GM21576 (cell line): ENCODE results near the gene IZUMO4.

ENCODE experiments used
- ATAC-seq: cut with Tn5 transposase; IDR thresholded peaks from one replicate; pipeline ENCODE4 v1.9.1; 2021; ENCODE audit warnings: mild to moderate bottlenecking, moderate library complexity; ENCODE audit not compliant: unreplicated experiment

IZUMO4 gene, protein sequence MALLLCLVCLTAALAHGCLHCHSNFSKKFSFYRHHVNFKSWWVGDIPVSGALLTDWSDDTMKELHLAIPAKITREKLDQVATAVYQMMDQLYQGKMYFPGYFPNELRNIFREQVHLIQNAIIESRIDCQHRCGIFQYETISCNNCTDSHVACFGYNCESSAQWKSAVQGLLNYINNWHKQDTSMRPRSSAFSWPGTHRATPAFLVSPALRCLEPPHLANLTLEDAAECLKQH

DNA sequence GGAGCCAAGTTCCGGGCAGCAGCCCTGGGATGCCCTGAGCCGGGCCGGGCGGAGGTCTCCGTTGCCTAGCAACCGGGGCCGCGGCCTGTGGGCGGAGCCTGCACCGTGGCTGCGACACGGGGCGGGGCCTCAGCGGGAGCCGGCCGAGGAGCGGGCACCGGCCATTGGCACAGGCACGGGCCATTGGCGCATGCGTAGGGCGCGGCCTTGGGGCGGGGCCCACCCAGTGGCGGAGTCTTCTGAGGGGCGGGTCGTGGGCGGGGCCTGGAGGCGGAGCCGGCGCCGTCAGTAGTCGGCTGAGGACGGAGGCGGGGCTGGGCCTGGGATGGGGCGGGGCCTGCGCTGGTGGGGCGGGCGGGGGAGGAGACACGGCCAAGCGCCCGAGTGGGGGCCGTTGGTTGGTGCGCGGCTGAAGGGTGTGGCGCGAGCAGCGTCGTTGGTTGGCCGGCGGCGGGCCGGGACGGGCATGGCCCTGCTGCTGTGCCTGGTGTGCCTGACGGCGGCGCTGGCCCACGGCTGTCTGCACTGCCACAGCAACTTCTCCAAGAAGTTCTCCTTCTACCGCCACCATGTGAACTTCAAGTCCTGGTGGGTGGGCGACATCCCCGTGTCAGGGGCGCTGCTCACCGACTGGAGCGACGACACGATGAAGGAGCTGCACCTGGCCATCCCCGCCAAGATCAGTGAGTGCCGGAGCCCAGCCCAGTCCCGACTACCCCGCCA, at the start of gene IZUMO4:
TSS of gene IZUMO4 (plus strand) at position 436 of the 723 bp plus-strand sequence. CDS start at position 467, 31 bp downstream.
- peak; percentile 58 for ATAC-seq

DNA sequence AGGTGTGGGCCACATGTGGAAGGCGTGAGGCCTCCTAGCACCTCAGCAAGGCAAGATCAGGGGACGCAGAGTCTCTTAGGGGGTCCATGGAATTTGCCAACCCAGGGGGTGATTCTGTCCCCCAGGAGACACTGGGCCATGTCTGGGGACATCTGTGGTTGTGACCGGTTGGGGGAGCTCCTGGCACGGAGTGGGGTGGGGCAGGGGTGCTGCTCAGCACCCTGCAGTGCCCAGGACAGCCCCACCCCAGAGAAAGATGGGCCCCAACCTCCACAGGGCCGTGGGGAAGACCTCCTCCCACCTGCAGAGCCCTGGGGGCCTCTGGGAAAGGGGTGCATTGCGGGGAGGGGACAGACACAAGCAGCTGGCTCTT, 49.7 kb upstream of the IZUMO4 start:
- ATAC-seq: no peak

DNA sequence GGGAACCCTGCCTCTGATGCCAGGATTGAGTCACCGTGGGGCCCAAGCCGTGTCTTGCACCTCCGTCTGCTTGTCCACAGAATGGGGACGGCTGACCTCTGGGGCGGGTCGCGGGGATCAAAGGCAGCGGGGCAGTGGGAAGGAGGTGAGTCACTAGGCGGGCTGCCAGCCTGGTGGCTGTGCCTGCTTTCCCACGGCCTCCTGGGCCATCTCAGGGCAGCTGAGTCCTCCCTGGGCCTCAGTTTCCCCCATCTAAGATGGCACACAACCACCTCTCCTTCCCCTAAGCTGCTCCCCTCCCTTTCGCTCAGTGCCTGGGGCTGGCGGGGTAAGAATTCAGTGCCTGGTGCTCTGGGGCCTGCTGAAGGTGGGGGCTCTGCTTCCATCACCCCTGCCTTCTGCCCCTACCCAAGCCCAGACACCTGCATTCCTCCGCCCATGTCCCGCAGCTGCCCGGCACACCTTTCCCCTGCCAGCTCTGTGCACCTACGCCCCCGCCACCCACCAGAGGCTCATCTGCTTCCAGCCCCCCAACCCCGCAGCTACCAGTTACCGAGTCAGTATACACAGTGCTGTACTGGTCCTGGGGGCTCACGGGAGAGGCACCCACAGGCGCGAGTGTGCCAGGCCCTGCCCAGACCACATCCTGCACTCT, 49.1 kb upstream of the IZUMO4 start:
- ATAC-seq: no peak

GRCh38 chr19:2048104-2048958, 48.4 kb upstream of the IZUMO4 start:
- no peak for ATAC-seq

GRCh38 chr19:2048959-2049740, 47.6 kb upstream of the IZUMO4 start:
- ATAC-seq: no peak

DNA sequence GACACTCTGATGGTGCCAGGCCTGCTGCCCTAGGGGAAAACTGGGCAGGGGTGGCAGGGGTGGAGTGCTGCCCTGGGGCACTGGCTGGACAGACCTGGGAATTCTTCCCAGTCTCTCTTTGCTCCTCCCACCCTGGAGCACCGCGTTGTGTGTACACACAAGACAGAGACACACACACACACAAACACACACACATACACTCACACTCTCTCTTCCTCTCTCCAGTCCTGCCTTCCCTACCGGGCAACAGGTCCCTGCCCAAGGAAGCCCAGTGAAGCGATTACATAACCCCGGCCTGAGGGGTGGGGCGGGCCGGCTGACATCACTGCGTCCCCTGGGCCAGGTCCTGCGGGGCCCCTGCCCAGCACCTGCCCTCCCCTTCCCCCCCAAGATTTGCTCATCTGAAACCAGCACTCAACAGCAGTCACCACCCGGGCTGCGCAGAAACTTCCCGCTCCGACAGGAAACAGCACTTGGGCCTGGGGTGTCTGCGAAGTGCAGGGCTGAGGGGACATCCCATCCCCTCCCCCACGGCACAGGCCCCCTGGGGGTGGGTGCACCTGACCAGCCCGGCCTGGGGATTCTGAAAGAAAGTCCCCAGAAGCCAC, 46.9 kb upstream of the IZUMO4 start:
- ATAC-seq: no peak

DNA sequence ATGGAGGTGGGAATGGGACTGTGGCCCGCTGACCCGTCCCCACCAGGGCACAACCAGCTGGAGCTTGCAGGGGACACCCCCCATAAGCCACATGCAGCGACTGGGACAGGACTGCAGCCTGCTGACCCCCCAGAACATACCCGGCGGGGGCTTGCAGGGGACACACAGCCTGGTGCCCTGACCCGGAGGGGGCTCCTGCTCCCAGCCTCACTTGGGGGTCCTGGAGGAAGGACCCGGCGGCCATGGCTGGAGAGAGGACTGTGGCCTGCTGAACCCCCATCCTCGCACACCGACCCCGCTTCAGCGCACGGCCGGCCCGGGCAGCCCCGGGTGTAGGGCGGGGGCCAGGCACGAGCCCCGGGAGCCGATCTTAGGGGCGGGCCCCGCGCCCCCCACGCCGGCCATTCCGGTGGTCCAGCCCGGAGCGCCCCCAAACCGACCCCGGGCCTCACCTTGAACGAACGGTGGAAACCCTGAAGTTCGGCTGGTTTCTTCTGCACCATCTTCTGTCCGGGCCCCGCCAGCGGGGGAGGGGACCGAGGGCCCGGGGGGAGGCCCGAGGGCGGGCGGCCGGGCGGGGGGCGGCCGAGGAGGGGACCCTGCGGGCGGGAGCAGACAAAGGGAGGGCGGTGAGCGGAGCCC, 46.2 kb upstream of the IZUMO4 start:
- no peak for ATAC-seq

DNA sequence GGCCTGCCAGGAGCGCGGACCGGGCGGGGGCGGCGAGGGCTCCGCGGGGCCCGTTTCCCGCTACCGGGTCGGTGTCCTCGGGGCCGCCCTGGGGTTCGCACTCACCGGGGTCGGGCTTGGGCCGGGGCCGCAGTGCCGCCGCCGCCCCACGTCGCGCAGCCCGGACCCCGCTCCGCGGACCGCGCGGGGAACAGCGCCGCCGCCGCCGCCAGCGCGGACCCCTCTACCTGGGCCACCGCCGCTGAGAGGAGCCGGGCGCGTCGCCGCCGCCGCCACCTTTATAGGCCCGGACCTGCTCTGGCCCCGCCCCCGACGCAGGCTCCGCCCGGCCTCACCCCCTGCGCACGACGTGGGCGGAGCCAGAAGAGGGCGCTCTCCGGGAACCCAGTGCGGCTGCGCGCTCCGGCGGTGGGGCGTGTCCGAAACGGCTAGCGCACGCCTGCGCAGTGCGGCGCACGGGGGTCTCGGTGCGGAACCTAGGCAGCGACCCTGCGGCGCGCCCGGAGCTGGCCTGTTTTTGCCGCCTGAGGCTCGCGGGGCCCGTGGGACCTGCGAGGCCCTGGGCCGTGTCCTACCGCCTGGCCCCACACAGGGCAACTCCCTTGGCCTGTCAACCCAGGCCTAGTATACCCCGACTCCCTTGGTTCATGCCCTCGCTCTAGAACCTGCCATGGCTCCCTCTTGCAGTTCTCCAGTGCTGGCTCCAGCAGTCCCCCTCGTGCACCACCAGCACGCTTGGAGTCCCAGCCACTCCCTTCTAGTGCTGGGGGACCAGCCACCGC, 45.5 kb upstream of the IZUMO4 start, which contains the start of gene MKNK2:
TSS of gene MKNK2 (minus strand) at position 254 of the 782 bp plus-strand sequence. CDS start 393 bp downstream, outside the sequence.
- ATAC-seq: peak; percentile 42

GRCh38 chr19:2051773-2052704, 44.7 kb upstream of the IZUMO4 start:
- ATAC-seq: no peak

DNA sequence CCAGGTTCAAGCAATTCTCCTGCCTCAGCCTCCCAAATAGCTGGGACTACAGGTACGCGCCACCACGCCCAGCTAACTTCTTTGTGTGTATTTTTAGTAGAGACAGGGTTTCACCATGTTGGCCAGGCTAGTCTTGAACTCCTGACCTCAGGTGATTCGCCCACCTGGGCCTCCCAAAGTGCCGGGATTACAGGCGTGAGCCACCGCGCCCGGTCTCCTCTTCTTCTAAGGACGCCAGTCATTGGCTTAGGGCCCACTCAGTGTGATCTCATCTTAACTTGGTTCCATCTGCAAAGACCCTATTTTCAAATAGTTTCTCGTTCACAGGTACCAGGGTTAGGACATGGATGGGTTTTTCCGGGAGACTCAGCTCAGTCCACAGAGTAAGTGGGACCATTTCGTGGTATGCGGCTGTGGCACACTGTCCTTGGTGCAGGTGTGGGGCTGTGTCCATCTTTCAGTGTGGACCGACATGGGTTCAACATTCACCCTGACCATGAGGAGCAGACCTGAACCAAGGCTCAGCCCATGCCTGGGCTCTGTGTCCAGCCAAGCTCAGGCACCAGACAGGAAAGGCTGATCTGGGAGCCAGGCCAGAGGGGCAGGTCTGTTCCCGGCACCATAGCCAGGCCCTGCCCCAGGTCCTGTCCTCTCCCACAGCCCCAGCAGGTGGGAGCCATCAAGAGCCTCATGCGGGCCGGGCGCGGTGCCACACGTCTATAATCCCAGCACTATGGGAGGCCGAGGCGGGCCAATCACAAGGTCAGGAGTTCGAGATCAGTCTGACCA, 42.9 kb upstream of the IZUMO4 start:
- no peak for ATAC-seq

DNA sequence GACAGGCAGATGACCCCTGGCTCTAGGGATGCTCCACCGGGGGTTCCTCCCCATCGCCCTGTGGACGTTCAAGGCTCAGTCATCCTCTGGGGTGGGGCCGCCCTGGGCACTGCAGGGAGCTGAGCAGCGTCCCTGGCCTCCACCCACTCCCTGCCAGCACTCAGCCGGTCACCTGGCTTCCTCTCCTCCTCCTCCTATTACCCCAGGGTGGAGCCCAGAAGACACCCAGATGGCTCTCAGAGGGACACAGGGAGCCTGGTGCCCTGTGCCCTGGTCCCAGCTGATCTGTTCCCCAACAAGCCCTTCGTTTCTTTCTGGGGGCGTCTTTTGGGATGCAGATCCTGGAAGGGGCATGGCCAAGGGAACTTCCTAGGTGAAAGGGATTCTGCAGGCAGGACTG, 42.0 kb upstream of the IZUMO4 start:
- no peak for ATAC-seq

DNA sequence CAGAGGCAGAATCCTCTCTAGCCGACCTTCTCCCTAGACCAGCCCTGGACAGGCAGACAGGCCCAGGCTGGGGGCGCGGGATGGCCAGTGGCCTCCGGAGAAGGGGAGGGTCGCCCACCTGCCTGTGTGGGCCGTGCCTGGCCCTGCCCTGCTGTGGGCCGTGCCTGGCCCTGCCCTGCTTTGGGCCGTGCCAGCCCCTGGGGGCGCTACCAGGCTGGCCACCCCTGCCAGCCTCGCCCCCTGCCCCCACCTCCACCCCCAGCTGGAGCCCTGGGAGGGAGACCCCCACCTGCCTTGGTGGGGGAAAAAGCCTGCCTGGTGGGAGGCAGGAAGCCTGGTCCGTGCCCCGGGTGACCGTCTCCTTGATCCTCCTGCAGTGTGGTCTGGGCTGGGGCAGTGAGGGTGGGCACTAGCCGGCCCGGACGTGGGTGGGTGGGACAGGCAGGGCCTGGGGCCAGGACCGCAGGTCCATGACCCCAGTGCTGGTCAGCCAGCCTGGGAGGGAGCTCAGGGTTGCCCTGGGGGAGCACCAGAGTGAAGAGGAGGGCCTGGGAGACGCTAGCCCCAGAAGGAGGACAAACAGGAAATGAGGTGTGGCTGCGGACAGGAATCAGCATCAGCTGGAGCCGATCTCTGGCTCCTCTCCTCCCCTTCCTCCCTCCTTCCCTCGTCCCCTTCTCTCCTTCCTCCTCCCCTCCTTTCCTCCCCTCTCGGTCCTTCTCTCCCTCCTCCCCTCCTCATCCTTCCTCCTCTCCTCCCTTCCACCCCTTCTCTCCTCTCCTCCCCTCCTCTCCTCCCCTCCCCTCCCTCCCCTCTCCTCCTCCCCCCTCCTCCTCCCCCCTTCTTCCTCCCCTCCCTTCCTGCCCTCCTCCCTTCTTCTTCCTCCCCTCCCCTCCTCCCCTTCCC, 40.5 kb upstream of the IZUMO4 start:
- no peak for ATAC-seq

DNA sequence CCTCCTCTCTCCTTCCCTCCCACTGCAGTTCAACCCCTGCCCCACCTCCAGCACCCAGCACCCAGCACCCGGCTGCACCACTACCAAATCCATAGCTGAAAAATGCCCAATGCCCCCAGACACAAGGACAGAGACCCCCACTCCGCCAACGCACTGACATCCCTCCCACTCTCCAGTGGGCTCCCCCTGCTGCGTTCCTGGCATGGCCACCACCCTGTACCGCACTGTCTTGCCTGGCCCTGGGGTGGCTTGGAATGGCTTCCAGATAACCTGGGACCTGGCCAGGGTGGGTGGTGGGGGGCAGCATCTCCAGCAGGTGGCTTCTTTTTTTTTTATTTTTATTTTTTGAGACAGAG, 39.9 kb upstream of the IZUMO4 start:
- ATAC-seq: no peak

- ATAC-seq: no peak
These were observed 38.9 kb upstream of the IZUMO4 start for GRCh38 chr19:2057484-2058469.
